NCI-H524 (cell line): ENCODE data around the gene PPP1R12A.
"Not testable (repeated sequence)": the region's sequence is repeated elsewhere in the genome, so short reads cannot be mapped to it uniquely, and the experiment has no call there.

ENCODE experiments used
- DNase-seq, 2 experiments: peaks; one replicate each; lab custom pipeline; 2025; lab: John Stamatoyannopoulos, UW

The PPP1R12A gene

GRCh38 chr12:79935021-79935623 lies at the start of gene PPP1R12A:
Gene PPP1R12A, minus strand, starts transcription at chr12:79935097. Its CDS starts 166 bp downstream, at chr12:79934931.
- peak; percentile 92 to 95 for DNase-seq

GRCh38 chr12:79983986-79984620 lies 49.2 kb upstream of the PPP1R12A start:
- DNase-seq, result no peak

GRCh38 chr12:79983492-79983891 lies 48.6 kb upstream of the PPP1R12A start:
- DNase-seq, result no peak

GRCh38 chr12:79982086-79983062 lies 47.5 kb upstream of the PPP1R12A start:
- DNase-seq, result no peak

GRCh38 chr12:79978692-79979091 lies 43.8 kb upstream of the PPP1R12A start:
- no peak for DNase-seq

GRCh38 chr12:79977856-79978460 lies 43.1 kb upstream of the PPP1R12A start:
- not testable (repeated sequence) for DNase-seq

- no peak for DNase-seq
Measured at GRCh38 chr12:79975143-79975542, 40.2 kb upstream of the PPP1R12A start.

GRCh38 chr12:79973801-79974200 lies 38.9 kb upstream of the PPP1R12A start:
- no peak for DNase-seq

GRCh38 chr12:79964100-79964627 lies 29.3 kb upstream of the PPP1R12A start:
- no peak for DNase-seq

- DNase-seq, result no peak
Measured at GRCh38 chr12:79961411-79961810, 26.5 kb upstream of the PPP1R12A start.

- DNase-seq, result no peak
Measured at GRCh38 chr12:79959484-79959883, 24.6 kb upstream of the PPP1R12A start.

GRCh38 chr12:79956896-79957295 lies 22.0 kb upstream of the PPP1R12A start:
- no peak for DNase-seq

- no peak for DNase-seq
Measured at GRCh38 chr12:79955561-79955960, 20.7 kb upstream of the PPP1R12A start.

- no peak for DNase-seq
Measured at GRCh38 chr12:79954037-79954610, 19.2 kb upstream of the PPP1R12A start.

GRCh38 chr12:79949098-79949497 lies 14.2 kb upstream of the PPP1R12A start:
- DNase-seq, result no peak

GRCh38 chr12:79945433-79945832 lies 10.5 kb upstream of the PPP1R12A start:
- DNase-seq, result no peak

GRCh38 chr12:79944565-79944964 lies 9.7 kb upstream of the PPP1R12A start:
- DNase-seq, result no peak

- not testable (repeated sequence) for DNase-seq
Measured at GRCh38 chr12:79942846-79943245, 7.9 kb upstream of the PPP1R12A start.

GRCh38 chr12:79939728-79940310 lies 4.9 kb upstream of the PPP1R12A start:
- DNase-seq, result no peak

- no peak for DNase-seq
Measured at GRCh38 chr12:79938843-79939242, 3.9 kb upstream of the PPP1R12A start.

GRCh38 chr12:79936670-79937069 lies 1.8 kb upstream of the PPP1R12A start:
- DNase-seq, result no peak
